Ectodermal cell (in vitro differentiated cells): Measurements from ENCODE around the gene TICRR.

Experiments used
- H3K27ac ChIP-seq: 2 replicates; pipeline ENCODE4 v1.7.0; 2013; ENCODE audit warnings: mild to moderate bottlenecking, low read depth, low read length; ENCODE audit not compliant: insufficient read depth, poor library complexity, severe bottlenecking
- H3K27me3 ChIP-seq: 2 replicates; pipeline ENCODE4 v1.7.0; 2013; ENCODE audit warnings: mild to moderate bottlenecking, low read length; ENCODE audit not compliant: insufficient read depth, control insufficient read depth, poor library complexity, severe bottlenecking
- H3K36me3 ChIP-seq: one replicate; pipeline ENCODE4 v1.7.0; 2013; ENCODE audit warnings: low read length; ENCODE audit not compliant: control insufficient read depth, insufficient read depth
- H3K4me1 ChIP-seq: one replicate; pipeline ENCODE4 v1.7.0; 2013; ENCODE audit warnings: low read length; ENCODE audit not compliant: control insufficient read depth, insufficient read depth
- H3K4me3 ChIP-seq: 2 replicates; pipeline ENCODE4 v1.7.0; 2013; ENCODE audit warnings: low read depth, low read length, control low read depth; ENCODE audit not compliant: insufficient read depth
- H3K9me3 ChIP-seq: 2 replicates; pipeline ENCODE4 v1.7.0; 2013; ENCODE audit warnings: mild to moderate bottlenecking, low read length, moderate library complexity; ENCODE audit not compliant: control insufficient read depth
- WGBS, 2 experiments: methylation state at CpG; one replicate each; pipeline ENCODE4 v1.1.7; 2013; ENCODE audit warnings: missing lambda C conversion rate in 2 of 2; 5-methylcytosine and 5-hydroxymethylcytosine counted together

The TICRR gene

DNA sequence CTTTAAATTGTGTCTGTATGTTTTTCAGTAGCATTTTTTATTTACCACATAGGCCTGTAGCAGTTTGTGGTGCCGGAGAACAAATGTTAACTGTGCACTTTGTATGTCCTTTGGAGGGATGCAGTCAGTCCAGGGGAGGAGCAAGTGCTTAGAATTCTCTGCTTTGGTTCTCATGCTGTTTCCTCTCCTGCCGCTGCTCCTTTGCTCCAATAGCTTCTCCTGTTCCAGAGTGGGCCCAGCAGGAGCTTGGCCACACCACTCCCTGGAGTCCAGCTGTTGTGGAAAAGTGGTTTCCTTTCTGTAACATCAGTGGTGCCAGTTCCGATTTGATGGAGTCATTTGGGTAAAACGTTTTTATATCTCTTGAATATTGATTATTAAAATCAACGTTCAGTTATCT lies 16.6 kb downstream of the TICRR start:
- Histone ChIP-seq H3K36me3 (peaks cover 41% of the 10 kb centered on the region), H3K9me3 (no peaks in the 10 kb centered on the region), H3K4me1 (no peaks in the 10 kb centered on the region), H3K27ac (no peak overlapping the region), H3K4me3 (no peak overlapping the region), H3K27me3 (no peaks in the 10 kb centered on the region)
- 80 to 90% methylated on average over 4 to 5 of the region's 5 CpGs for WGBS, 2 experiments

GRCh38 chr15:89593018-89593417 lies 17.7 kb downstream of the TICRR start:
- no peaks in the 10 kb centered on the region for H3K4me1 ChIP-seq
- peaks cover 30% of the 10 kb centered on the region for H3K36me3 ChIP-seq
- no peaks in the 10 kb centered on the region for H3K9me3 ChIP-seq
- H3K27ac ChIP-seq: no peak overlapping the region
- H3K27me3 ChIP-seq: no peaks in the 10 kb centered on the region
- no peak overlapping the region for H3K4me3 ChIP-seq
- WGBS, 2 experiments: 93 to 94% methylated on average over 2 to 4 of the region's 4 CpGs

GRCh38 chr15:89599021-89599420 lies 23.8 kb downstream of the TICRR start:
- no peak overlapping the region for H3K27ac ChIP-seq

DNA sequence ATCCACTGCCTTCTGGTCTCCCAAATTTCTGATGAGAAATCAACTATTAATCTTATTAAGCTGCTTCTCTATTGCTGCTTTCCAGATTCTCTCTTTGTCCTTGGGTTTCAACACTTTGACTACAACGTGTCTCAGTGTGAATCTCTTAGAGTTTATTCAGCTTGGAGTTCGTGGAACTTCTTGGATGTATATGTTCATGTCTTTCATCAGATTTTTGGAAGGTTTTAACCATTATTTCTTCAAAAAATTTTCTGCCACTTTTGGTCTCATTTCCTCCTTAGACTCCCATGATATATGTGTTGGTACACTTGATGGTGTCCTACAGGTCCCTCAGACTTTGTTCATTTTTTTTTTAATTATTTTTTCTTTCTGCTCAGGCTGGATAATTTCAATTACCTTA lies 36.0 kb downstream of the TICRR start:
- no peaks in the 10 kb centered on the region for H3K27me3 ChIP-seq
- no peak overlapping the region for H3K27ac ChIP-seq
- no peaks in the 10 kb centered on the region for H3K9me3 ChIP-seq
- H3K4me1 ChIP-seq: no peaks in the 10 kb centered on the region
- 93 to 100% methylated on average over 1 to 2 of the region's 2 CpGs for WGBS, 2 experiments
- peaks cover 44% of the 10 kb centered on the region for H3K36me3 ChIP-seq
- no peak overlapping the region for H3K4me3 ChIP-seq

More at GRCh38 chr15:89599021-89599420, 23.8 kb downstream of the TICRR start:
- WGBS, 2 experiments: 97 to 100% methylated on average over 4 of the region's 4 CpGs
- H3K27me3 ChIP-seq: no peaks in the 10 kb centered on the region
- H3K4me1 ChIP-seq: no peaks in the 10 kb centered on the region
- no peak overlapping the region for H3K4me3 ChIP-seq
- H3K36me3 ChIP-seq: peaks cover 47% of the 10 kb centered on the region
- no peaks in the 10 kb centered on the region for H3K9me3 ChIP-seq

GRCh38 chr15:89613031-89613430 lies 37.8 kb downstream of the TICRR start:
- Histone ChIP-seq H3K4me3 (no peak overlapping the region), H3K9me3 (no peaks in the 10 kb centered on the region), H3K36me3 (peaks cover 53% of the 10 kb centered on the region)

DNA sequence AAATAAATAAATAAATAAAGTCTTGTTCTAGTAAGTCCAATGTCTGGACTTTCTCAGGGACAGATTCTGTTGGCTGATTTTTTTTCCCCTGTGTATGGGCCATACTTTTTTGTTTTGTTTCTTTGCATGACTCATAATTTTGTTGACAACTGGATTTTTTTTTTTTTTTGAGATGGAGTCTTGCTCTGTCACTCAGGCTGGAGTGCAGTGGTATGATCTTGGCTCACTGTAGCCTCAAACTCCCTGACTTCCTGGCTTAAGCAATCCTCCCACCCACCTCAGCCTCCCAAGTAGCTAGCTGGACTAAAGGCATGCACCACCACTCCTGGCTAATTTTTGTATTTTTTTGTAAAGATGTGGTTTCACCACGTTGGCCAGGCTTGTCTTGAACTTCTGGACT lies 38.9 kb downstream of the TICRR start:
- 90 to 97% methylated on average over 1 of the region's 1 CpG for WGBS, 2 experiments
- H3K36me3 ChIP-seq: peaks cover 56% of the 10 kb centered on the region

More at GRCh38 chr15:89613031-89613430, 37.8 kb downstream of the TICRR start:
- Histone ChIP-seq H3K27ac (no peak overlapping the region), H3K27me3 (no peaks in the 10 kb centered on the region), H3K4me1 (no peaks in the 10 kb centered on the region)
- 93 to 96% methylated on average over 2 of the region's 2 CpGs for WGBS, 2 experiments

GRCh38 chr15:89615135-89615534 lies 39.9 kb downstream of the TICRR start:
- Histone ChIP-seq H3K27ac (no peak overlapping the region), H3K4me3 (no peak overlapping the region), H3K9me3 (no peaks in the 10 kb centered on the region), H3K36me3 (peaks cover 58% of the 10 kb centered on the region), H3K27me3 (no peaks in the 10 kb centered on the region), H3K4me1 (no peaks in the 10 kb centered on the region)
- WGBS, 2 experiments: 100% methylated on average over 1 of the region's 1 CpG

More for the DNA sequence above, 38.9 kb downstream of the TICRR start:
- no peaks in the 10 kb centered on the region for H3K4me1 ChIP-seq
- no peaks in the 10 kb centered on the region for H3K9me3 ChIP-seq
- no peaks in the 10 kb centered on the region for H3K27me3 ChIP-seq
- no peak overlapping the region for H3K27ac ChIP-seq
- H3K4me3 ChIP-seq: no peak overlapping the region

- Histone ChIP-seq H3K27me3 (no peaks in the 10 kb centered on the region), H3K36me3 (peaks cover 59% of the 10 kb centered on the region), H3K9me3 (no peaks in the 10 kb centered on the region), H3K4me1 (no peaks in the 10 kb centered on the region), H3K4me3 (no peak overlapping the region), H3K27ac (no peak overlapping the region)
- WGBS, 2 experiments: 90 to 96% methylated on average over 4 of the region's 4 CpGs
These were observed 41.0 kb downstream of the TICRR start for GRCh38 chr15:89616228-89616627.

GRCh38 chr15:89621547-89621946 lies 46.3 kb downstream of the TICRR start:
- Histone ChIP-seq H3K4me3 (no peak overlapping the region), H3K9me3 (no peaks in the 10 kb centered on the region), H3K4me1 (no peaks in the 10 kb centered on the region), H3K27me3 (no peaks in the 10 kb centered on the region), H3K27ac (no peak overlapping the region), H3K36me3 (peaks cover 65% of the 10 kb centered on the region)
- 91 to 99% methylated on average over 4 of the region's 4 CpGs for WGBS, 2 experiments

GRCh38 chr15:89623165-89623564 lies 47.9 kb downstream of the TICRR start:
- Histone ChIP-seq H3K4me1 (no peaks in the 10 kb centered on the region), H3K4me3 (no peak overlapping the region), H3K27ac (no peak overlapping the region), H3K36me3 (peaks cover 69% of the 10 kb centered on the region), H3K9me3 (no peaks in the 10 kb centered on the region), H3K27me3 (no peaks in the 10 kb centered on the region)
- 100% methylated on average over 1 of the region's 1 CpG for WGBS, 2 experiments

- no peaks in the 10 kb centered on the region for H3K4me1 ChIP-seq
- peaks cover 69% of the 10 kb centered on the region for H3K36me3 ChIP-seq
- H3K4me3 ChIP-seq: no peak overlapping the region
- H3K9me3 ChIP-seq: no peaks in the 10 kb centered on the region
- 95 to 96% methylated on average over 9 of the region's 9 CpGs for WGBS, 2 experiments
- H3K27ac ChIP-seq: no peak overlapping the region
- H3K27me3 ChIP-seq: no peaks in the 10 kb centered on the region
These were observed 50.4 kb downstream of the TICRR start for GRCh38 chr15:89625716-89626115.
